ENCODE measurements around the gene ANGPTL2.

Gene ANGPTL2

DNA sequence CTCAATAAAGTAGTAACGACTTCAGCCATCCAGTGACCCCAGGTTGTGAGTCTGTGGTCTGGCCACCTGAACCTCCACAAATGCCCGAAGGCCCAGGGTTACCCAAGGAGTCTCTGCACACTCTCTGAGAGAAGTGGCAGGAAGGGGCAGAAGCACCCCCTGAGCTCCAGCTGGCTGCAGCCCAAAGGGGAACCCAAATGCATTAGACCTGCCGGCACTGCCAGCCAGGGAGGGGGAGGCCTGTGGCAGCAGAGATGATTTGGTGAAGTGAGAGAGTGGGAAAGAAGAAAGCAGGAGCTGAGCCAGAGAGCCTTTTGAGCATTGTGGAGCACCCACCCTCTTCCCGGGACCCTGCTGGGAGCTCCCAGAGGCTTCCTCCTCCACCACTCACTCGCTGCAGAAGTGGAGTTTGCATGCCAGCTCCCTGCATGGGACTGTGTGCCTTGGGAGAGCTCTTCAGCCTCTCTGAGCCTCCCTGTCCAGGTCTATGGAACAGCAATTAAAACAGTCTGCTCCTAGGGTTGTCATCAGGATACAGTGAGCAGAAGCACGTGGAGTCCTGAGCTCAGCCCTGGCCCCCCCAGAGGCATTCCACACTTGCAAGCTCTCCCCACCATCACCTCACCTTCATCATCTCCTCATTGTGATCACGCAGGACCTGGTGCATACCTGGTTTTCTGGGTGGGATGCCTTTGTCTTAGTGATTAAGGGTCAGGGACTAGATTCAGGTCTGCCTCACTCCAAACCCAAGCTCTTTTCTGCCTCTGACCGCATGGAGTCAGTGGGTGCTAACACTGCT, 13.8 kb upstream of the ANGPTL2 start:
- DNase-seq: no peak

DNA sequence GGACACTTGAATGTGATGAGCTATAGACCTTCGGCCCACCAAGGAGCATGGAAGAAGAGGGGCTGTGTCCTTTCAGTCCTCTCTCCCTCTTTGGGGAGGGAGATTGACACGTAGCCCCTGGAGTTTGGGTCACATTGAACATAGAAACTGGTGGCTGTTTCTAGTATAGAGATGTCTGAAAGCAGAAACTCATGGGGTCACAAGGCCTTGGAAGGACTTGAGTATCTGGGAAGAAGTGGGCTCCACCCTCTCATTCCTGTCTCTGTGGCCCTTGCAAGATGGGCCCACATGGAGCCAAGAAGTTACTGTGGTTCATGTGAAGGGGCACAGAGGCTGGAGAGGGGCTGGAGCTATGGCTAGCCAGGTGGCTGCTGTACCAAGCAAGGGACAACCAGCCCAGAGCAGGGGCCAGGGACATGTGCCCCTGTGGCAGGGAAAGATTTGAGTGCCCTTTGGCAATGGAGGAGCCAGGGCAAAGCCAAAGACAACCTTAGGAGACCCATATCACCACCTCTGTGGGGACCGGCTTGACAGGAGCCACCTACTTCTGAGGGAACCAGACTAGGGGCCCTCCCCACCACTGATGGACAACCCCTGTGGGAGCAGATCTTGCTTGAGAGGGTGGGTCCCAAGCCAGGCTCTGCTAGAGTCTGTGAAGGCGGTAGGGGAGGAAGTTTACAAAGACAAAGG, 12.8 kb upstream of the ANGPTL2 start:
- DNase-seq: no peak

DNA sequence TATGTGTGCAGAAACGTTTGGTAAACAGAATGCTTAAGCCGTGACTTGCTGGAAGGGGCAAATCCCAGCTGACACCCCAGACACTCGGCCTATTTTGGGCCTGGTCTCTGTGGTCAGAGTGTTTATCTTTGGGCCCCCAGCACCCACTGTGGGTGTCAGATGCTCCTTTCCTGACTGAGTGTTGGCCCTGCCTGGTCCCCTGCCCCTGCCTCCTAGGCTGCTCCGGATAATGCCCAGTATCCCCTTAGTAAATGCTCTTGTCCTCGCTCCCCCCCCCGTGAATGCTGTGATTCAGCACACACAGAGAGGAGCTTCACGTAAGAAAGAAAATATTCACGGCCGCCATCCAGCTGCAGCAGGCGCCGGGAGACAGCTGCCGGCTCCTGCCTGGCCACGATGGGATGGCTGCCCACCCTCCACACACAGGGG, 11.3 kb upstream of the ANGPTL2 start:
- peak in 12 of 14 donors; percentile 39 to 87 (median 70) for DNase-seq

DNA sequence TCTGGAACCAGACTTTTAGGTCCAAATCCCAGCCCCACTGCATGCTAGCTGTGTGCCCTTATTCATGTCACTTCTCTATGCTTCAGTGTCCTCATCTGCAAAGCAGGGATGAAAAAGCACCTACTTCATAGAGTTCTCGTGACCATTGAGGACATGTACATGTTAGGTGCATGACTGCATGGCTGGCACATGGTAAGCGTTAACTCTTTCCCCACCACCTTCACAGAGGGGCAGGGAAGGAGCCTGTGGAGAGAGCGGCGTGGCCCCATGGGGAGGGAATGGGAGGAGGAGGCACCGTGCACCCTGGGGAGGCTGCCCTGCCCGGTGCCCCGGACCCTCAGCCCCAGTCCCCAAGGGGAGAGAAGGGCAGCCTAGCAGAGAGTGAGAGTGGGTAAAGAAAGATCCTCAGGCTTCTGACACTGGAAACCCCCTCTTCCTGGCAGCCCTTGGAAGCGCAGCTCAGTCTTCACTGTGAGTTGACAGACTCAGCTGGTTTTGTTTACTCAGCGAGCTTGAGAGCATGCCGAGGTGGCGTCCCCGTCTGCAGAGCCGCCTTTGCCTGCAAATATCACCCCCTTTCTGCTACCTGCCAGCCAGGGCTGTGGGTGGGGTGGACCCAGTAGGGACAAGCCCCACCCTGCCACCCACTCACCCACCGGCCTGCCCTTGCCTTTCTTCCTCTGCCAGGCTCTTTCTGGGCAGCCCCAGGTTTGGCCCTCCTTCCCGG, 10.6 kb upstream of the ANGPTL2 start:
- DNase-seq: peak in 7 of 14 donors; percentile 35 to 70 (median 58)

DNA sequence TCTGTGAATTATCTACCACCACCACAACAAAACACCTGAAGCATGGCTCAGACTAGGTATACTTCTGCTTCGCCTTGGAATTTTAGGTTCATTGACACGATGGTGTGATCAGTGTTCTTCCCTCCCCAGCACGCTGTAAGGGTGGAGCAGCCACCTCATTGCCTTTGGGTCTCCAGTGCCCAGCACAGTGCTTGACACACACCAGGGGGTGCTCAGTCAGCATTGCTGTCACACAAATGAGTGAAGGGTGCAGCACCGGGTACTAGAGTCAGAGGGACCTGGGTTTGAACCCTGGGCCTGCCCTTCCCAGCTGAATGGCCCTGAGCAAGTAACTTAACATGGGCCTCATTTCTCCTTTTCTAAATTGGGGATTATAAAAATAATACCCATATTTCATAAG, 9.9 kb upstream of the ANGPTL2 start:
- DNase-seq: no peak

DNA sequence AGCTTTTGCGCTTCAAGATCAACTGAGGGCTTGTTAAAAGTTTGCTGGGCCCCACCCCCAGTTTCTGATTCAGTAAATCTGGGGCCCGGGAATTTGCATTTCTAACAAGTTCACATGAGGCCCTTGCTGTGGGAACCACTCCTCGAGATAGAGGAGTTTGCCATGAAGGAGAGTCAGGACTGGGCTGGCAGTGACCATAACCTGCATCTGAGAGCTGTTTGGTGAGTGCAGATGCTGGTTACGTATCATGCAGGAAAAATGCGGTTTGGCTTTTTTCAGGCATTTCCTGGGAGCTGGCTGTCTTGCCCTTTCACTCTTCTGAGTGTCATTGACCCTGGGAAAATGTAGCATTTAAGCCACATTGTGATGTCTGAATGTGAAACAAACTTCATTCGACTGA, 9.4 kb upstream of the ANGPTL2 start:
- DNase-seq: no peak

DNA sequence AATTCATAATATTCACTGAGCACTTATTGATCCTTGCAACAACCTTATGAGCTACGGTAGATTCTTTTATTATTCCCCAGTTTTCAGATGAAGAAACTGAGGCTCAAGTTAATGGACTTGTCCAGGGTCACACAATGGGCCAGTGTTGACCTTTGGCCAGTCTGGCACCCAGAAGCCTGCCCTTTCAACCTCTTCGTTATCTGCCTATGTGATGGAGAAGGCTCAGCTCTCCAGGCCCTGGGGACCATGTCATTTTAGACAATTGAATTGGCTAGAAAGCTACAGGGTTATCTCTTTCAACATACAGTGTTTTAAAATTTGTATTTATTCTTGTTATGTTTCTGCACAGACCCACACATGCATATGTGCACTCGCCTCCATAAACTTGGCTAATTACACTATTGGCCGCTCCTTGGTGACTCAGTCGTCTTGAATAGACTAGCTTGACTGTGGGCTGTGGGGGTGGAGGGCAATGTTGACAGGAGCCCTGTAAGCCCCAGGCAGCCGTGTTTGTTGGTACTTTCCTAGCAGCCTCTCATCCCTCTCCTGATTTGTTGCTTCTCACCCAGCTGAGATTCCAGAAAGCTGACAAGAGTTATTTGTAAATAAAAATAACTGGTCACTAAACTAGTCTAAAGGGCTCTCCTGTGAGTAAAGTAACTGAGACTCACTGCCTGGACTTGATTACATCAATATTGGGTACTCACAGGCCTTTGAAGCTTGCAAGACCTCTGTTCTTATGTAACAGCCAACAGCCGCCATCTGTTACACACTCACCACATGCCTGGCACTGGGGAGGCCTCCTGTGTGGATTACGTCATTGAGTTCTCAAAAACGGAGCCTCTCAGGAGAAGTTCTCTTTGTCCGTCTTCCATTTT, 8.5 kb upstream of the ANGPTL2 start:
- DNase-seq: peak in 10 of 14 donors; percentile 22 to 97 (median 52)

DNA sequence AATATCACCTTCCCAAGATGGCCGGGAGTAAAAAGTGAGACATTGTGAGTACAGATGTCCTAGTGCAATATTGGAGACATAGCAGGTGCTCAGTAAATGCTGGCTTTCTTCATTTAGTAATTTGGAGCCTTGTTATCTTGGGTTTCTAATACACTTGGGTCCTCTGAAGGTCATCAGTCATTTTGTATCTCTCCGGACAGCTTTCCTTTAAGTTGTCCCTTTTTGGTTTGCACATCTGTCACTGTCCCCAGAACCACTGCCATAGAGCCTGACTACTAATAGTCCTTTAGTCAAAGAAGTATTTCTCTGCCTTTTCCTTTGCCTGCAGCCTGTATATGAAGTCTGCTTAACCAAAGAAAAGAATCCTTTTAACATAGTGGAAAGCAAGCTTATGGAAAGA, 7.8 kb upstream of the ANGPTL2 start:
- DNase-seq: no peak

DNA sequence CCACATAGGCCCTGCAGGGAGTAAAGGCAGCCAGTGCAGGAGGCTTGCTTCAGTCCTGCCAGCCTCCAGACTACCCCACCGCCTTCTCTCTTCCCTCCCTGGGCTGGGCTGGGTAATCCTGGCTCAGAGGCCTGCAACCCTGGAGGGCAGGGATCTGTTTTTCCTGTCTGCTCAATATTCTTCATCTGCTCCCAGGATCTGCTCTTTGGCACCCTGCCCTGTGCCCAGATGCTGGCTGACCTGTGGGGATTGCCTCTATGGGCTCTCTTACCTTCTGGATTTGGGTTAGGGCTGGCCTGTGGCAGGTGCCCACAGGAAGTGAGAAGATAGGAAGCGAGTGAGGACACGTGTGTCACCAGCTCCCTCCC, 7.3 kb upstream of the ANGPTL2 start:
- no peak for DNase-seq

DNA sequence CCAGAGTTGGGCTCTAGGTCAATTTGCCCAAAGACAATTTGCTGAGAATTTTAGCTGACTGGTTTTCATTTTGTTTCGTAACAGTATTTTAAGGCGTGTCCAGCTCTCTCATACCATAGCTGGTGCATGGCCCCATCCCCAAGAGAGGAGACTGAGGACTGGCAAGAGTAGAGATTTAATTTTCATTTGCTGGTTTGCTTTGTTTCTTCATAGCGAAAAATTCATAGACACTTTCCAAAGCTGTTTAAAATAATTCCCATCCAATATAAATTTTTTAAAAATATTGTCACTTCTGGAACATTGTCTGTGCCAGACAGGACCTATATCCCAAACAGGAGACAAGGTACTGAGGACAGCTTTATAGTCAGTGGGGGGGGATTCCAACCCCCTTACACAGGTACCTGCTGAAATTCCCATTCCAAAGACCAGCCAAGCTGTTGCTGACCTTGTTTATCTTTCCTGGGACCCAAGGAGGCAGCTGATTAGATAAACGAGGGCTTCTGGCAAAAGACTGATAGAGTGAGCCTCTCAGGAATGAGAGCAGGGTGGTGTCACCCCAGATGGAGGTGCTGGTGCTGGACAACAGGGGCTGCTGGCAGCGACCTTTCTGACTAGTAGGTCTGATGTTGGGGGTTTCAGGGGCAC, 6.8 kb upstream of the ANGPTL2 start:
- no peak for DNase-seq

DNA sequence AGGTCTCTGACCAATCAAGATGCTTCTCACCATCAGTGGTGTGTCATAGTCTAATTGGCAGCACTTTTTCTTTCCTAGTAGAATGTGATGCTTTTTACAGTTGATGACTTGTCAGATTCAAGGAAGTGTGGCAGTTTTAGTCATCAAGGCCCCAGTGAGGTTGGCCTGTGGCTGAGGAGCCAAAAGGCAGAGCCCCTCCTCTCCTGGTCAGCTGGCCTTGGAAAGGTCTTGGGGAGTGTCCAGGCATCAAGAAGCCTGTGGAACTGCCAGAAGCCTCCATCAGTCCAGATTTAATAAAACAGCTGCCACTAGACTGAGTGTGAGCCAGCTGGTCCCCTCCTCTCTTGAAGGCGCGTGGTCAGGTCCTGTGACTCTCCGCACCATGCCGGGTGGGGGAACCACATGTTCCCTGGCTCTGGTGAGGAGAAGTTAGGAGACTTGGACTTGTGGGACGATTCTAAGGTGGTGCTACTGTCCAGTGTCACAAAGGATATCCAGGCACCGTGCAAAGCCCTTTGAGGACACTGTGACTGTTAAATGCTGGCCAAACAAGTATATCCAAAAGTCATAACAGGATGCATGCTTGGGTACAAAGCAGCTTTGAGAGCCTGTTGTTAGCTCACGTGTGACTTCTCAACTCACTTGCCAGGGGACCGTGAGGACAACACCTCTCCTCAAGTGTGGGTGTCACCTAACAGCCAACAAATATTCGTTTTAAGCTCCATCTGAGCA, 6.1 kb upstream of the ANGPTL2 start:
- DNase-seq: peak in 7 of 14 donors; percentile 35 to 70 (median 46)

DNA sequence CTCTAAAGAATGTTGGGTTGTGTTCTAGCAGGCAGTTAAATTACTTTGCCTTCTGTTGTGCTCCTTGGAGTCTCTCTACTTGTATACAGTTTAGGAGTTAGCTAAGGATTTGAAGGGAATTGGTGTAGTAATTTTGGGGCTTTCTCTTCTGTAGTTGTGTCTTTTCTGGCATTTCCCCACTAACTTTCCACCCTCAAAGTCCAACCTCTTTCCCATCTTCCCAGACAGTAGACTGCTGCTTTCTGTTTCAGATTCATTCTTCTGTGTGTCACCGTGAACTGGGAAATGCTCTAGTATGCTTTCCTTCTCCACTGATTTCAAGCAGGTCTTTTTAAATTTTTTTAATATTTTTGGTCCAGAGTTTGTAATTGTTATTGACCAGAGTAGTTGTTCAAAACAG, 4.5 kb upstream of the ANGPTL2 start:
- no peak for DNase-seq

DNA sequence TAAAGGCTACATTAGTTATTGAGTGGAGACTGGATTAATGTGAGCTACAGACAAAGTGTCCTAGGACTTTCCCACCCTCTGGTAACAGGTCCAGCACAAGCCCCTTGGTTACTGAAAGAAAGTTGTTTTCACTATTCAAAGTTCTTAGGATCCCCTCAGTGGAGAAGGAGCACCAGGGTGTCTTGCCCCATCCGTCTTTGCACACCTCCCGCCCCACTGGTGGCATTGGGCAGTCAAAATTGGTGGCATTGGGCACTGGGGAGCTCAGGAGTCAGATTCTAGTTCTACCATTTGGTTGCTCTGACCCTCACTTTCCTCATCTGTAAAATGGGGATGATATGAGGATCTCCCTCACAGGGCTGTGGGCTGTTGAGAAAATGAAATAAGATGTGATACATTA, 2.4 kb upstream of the ANGPTL2 start:
- no peak for DNase-seq

DNA sequence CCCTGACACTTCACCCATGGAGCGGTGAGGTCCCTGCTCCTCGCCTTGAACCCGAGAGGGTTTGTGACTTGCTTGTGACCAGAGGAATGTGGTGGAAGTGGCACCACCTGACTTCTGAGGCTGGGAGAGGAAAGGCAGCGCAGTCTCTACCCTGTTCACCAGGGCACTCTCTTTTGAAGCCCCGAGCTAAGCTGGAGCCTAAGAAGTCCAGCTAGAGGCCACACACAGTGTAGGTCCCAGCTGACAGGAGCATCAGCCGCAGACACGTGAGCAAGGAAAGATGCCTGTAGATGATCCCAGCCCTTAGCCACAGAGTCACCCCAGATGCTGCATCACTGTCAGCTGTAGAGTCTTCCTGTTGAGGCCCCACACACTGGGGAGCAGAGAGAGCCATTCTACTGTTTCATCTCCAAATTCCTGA, 1.7 kb upstream of the ANGPTL2 start:
- DNase-seq: no peak

DNA sequence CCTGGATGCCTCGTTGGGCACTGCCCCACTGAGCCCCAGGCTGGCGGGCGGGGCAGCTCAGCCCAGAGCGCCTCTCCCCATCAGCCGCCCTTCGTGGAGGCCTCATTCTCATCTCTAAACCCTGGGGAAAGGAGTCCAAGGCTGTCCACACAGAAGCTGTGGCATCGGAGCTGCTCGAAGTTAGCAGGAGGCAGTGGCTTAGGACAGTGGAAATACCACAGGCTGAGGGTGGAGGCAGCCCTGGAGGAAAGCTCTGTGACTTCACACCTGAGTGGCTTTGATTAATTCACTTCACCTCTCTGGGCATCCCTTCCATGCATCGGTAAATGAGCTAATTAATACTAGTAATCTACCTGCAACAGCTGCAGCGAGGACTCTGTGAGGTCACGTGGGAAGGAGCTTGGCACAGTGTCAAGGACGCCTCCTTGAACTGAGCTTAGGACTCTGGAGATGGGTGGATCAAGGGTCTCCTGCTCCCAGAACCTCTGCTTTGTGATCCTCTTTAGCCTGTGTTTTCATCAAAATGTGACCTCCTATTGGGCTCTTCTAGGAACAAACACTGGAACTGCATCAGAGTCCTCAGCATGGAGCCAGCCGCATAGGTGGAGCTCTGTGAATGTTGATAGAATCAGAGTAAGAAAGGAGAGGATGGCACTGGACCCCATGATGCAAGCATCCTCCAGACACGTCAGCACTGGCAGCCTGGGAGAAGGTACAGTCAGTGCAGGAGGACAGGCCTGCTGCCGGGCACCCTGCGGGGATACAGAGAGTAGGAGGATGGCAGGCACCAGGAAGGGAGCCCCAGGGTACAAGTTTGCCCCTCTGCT, 842 bp upstream of the ANGPTL2 start:
- peak in 2 of 14 donors; percentile 70 to 76 for DNase-seq

DNA sequence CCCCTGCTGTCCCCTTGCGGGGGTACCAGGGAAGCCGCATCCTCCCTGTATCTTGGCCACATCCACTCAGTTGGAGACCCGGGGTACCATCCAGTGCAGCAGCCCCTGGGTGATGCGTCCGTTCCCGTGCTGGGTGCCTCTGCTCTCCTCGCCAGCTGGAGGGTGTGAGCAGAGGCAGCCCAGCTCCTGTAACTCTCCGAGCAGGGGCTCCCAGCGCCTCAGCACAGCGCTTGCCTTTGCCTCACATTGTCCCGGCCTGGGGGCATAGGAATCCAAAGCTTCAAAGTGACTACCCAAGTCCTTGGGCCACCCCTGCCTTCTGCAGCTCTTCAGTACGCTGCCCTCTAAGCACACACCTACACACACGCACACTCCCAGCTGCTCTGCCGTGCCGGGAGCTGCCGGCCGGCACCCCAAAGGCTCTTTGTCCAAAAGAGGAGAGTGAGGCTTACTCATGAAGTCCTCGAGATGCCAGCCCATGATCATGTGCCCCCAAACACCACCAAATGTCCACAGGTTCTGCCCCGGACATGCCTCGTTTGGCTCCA, 733 bp downstream of the ANGPTL2 start:
- peak in 8 of 14 donors; percentile 54 to 74 (median 66) for DNase-seq

DNA sequence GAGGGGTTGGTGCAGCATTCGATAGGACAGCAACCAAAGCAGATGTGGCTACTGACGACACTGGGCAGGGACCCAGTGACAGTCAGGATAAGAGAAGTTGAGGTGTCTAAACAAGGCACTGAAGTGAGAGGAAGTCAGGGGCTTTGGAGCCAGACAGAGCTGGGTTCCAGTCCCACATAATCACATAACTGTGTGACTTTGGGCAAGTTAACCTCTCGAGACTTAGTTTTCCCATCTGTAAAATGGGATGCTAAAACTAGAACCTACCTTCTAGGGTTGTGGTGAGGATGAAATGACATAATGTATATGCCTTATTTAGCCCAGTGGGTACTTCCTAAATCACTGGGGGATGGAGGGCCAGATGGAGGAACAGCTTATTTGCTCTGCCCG, 3.1 kb downstream of the ANGPTL2 start:
- no peak for DNase-seq

DNA sequence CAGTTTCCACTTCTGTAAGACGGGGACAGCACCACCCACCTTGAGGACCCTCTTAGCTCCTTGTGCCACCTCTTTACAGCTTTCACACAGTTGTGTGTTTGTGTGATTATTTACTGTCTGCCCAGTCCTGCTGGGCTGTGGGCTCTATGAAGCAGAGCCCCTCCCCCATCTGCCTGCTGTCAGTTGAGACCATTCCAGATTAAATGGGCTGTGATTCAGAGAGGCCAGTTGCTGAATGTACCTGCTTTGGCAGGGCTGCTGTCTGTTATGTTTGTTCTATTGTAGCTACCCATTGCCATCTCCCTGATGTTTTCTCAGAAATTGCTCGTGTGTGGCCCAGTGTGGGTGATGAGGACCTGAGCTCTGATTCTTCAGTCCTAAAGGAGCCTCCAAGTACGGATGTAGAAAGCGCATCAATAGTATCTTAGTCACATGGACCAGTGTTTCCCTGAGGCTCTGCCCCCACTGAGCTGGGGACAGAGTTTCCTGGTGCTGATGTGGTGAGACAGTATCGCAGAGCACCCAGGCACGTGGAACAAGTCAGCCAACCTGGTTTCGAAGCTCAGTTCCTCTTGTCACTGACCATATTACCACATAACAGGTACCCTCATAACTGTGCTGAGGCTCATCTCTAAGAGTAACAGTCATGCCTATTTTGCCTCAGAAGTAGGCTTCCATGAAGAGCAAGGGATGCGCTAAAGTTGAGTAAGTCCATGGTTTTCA, 3.7 kb downstream of the ANGPTL2 start:
- peak in 1 of 14 donors; percentile 80 for DNase-seq

DNA sequence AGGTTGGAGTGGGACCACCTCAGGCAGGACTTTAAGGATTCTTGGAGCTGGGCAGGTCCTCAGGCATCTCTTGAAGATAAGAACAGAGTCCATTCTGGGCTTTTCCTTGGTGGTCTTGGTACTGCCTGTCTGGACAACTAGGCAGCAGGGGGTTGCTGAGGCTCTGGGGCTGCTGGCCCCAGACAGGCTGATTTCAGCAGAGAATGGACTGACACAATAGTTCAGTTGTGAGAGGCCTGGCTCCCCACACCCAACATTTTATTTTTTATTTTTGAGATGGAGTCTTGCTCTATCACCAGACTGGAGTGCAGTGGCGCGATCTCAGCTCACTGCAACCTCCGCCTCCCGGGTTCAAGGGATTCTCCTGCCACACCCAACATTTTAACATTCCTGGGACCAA, 4.6 kb downstream of the ANGPTL2 start:
- DNase-seq: no peak
